Stimulated activated naive CD4-positive, alpha-beta T cell treated with Interleukin-2 at 50 U/mL for 16 hours (primary cell): ENCODE measurements around the gene FAM181B.

Experiments
- DNase-seq: peaks from one replicate; lab custom pipeline; 2025; lab: John Stamatoyannopoulos, UW

FAM181B gene, protein sequence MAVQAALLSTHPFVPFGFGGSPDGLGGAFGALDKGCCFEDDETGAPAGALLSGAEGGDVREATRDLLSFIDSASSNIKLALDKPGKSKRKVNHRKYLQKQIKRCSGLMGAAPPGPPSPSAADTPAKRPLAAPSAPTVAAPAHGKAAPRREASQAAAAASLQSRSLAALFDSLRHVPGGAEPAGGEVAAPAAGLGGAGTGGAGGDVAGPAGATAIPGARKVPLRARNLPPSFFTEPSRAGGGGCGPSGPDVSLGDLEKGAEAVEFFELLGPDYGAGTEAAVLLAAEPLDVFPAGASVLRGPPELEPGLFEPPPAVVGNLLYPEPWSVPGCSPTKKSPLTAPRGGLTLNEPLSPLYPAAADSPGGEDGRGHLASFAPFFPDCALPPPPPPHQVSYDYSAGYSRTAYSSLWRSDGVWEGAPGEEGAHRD

DNA sequence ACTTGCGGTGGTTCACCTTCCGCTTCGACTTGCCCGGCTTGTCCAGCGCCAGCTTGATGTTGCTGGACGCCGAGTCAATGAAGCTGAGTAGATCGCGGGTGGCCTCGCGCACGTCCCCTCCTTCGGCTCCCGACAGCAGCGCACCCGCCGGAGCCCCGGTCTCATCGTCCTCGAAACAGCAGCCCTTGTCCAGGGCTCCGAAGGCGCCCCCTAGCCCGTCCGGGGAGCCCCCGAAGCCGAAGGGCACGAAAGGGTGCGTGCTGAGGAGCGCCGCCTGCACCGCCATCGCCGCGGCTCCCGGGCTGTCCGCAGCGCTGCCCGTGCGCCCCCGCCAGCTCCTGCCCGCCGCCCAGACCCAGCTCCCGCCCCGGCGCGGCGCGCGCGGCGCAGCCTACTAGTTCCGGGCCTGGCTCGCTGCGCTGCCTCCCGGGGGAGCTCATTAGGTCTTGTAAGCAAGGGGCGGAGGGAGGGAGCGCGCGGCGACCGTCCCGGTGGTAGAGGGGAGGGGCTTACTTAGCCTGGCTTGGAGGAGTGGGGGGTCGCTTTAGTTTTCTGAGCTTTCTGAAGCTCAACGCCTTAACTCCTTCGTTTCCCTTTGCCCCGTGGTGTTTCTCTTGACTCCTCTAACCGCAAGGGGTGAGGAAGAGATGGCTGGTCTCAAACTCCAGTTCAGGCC is at the start of gene FAM181B:
Gene FAM181B, minus strand, starts transcription at position 421 of the 676 bp plus-strand sequence. Its CDS starts 135 bp downstream, at position 286.
- DNase-seq: no peak

DNA sequence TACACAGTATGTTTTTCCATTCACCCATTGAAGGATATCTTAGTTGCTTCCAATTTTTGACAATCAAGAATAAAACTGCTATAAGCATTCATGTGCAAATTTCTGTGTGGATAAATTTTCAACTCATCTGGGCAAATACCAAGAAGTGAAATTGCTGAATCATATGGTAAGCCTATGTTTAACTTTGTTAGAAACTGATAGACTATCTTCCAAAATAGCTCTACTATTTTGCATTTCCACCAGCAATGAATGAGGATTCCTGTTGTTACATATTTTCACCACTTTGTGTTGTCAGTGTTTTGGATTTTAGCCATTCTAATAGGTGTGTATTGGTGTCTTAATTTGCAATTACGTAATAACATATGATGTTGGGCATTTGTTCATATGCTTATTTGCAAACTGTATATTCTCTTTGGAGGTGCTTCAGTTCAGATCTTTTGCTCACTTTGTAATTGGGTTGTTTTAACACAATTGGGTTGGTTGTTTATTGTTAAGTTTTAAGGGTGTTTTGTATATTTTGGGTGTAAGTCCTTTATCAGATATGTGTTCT is 49.2 kb upstream of the FAM181B start:
- no peak for DNase-seq

DNA sequence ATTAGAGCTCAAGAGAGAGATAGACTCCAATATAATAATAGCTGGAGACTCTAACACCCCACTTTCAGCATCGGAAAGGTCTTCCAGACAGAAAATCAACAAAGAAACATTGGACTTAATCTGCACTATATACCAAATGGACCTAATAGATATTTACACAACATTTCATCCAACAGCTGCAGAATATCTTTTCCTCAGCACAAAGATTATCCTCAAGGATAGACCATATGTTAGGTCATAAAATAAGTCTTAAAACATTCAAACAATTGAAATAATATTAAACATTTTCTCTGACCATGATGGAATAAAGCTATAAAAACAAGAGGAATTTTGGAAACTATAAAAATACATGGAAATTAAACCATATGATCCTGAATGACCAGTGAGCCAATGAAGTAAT is 45.1 kb upstream of the FAM181B start:
- DNase-seq: no peak

DNA sequence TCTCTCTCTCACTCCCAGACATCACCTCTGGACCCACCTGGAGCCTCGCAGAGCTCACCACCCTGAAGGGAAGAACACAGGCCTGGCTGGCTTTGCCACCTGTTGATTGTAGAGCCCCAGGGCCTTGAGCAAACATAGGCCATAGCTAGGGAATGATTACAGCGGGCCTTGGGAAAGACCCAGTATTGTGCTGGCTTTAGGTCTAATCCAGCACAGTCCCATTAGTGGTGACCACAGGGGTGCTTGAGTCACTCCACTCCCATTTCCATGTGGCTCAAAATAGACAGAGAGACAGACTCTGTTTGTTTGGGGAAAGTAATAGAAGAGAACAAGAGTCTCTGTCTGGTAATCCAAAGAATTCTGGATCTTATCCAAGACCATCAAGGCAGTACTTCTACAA is 42.7 kb upstream of the FAM181B start:
- no peak for DNase-seq

DNA sequence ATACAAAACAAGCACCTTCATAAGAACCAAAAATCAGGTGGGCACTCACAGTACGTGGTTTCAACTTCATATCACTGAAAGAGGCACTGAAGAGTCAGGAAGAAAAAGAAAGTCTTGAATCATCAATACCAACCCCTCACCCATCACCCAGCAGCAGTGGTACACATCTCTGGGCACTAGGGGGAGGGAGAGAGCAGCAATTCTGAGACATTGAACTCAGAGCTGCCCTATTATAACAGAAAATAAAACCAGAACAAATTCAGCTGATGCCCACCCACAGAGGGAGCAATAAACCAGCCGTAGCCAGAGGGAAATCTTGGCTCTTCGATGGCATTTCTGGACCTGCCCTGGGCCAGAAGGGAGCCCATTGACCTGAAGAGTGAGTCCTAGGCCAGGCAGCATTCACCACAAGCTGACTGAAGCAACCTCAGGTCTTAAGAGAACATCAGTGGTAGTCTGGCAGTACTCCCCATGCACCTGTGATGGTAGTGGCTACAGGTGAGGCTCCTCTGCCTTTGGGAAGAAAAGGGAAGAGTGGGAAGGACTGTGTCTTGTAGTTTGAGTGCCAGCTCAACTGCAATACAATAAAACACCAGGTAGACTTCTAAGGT is 42.2 kb upstream of the FAM181B start:
- no peak for DNase-seq

DNA sequence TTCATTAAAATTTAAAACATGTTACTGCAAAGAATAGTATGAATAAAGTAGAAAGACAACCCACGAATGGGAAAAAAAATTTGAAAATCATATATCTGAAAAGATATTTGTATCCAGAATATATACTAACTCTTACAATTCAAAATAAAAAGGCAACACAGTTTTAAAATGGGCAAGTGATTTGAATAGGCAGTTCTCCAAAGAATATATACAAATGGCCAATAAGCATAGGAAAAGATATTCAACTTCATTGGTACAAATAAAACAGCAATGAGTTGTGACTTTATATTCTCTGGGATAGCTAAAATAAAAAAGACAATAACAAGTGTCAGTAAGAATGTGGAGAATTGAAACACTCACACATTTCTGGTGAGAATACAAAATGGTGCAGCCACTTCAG is 41.6 kb upstream of the FAM181B start:
- DNase-seq: no peak

DNA sequence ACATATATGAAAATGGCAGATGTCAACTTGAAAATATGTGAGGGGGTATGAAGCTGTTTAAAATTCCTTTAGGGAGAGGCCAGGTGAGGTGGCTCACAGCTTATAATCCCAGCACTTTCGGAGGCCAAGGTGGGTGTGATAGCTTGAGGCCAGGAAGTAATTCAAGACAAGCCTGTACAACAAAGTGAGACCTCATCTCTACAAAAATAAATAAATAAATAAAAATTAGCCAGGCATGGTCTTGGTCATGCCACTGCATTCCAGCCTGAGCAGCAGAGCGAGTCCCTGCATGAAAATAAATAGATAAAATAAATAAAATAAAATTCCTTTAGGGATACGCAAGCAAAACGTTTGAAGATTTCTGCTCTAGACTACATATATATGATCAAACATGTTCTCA is 38.1 kb upstream of the FAM181B start:
- DNase-seq: no peak

DNA sequence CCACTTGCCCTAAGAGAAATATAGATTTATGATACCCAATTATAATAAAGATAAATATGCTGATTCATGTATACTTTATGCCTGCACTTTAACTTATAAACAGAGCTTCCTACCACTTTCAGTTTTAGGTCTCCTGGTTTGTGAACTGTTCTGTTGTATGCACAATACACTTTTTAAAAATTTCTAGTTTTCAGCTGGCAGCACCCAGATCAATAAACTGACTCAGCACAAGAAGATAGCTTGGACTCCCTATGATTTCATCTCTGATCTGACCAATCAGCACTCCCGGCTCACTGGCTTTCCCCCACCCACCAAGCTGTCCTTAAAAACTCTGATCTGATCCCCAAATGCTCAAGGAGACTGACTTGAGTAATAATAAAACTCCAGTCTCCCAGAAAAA is 33.5 kb upstream of the FAM181B start:
- DNase-seq: no peak

DNA sequence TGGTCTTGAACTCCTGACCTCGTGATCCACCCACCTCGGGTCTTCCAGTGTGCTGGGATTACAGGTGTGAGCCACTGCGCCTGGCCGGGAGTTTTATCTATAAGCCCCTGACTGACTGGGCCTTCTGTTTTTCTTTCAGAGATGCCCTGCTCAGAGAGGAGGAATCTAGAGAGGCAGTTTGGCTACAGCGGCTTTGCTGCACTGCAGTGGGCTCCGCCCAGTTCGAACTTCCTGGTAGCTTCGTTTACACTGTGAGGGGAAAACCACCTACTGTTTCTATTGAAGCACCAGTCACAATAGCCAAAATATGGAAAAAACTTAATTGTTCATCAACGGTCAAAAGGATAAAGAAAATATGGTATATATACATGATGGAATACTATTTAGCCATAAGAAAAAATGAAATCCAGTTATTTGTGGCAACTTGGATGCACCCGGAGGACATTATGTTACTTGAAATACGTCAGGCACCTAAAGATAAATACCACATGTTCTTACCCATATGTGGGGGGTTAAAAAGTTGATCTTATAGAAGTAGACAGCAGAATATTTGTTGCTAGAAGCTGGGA is 31.9 kb upstream of the FAM181B start:
- DNase-seq: no peak

DNA sequence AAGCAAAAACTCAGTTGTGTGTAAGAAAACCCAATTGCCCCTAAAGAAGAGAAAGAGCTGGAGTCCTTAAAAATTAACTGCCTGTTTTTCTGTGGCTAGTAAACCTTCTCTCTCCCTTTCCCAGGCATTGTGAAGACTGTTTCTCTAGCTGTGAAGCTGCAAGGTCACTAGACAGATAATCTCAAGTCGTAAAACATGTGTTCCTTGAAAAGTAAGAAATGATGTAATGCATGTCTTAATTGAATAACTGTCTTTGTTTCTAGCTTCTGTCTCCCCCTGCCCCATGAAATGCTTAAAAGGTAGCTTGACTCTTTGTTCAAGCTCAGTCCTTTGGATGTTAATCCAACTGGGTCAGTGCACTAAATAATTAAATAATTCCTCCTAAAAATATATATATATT is 29.5 kb upstream of the FAM181B start:
- DNase-seq: no peak

DNA sequence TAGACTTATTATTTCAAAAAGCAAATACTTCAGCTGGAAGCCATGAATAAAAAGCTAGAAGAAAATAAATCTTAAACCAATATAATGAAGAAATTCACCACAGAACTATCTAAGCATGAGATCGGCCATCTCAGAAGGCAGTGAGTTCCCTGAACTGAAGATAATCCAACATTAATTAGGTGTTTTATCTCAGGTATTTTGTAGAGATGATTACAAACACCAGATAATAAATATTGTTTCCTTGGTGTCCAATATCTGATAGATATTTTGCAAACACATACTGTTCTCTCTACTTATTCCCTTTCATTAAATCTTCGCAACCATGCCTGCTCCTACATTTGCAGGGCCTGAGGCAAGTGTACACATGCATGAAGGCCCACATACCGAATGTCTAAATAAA is 26.0 kb upstream of the FAM181B start:
- DNase-seq: no peak

DNA sequence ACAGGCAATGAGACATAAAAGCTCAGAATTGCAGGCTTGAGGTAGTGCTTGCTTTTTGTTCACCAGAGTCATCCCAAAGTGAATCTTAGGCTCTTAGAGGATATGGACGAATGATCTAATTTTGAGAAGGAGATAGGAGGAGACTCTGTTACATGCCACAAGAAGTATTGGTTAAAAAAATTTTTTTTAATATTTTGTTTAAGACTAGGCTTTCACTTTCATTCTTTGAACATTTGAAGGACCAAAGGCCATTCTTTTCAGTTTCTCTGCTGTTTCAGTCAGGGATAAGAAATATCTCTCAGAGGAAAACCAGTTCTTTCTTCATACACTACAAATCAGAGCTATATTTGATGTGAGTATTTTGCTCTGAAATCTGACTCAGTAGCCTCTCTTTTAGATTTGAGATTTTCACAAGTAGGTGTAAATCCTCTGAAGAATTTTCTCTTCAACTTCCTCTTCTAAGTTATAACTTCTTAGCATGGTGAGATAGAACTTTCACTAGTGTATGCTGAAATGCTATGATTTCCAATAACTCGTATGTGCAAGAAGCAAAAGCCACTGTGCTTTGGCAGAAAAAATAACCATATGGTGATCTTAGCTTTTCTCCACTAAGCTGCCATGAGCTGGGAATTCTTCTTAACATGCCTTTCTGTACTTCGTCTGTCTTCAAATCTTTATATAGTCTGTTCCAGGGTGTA is 24.1 kb upstream of the FAM181B start:
- DNase-seq: no peak

DNA sequence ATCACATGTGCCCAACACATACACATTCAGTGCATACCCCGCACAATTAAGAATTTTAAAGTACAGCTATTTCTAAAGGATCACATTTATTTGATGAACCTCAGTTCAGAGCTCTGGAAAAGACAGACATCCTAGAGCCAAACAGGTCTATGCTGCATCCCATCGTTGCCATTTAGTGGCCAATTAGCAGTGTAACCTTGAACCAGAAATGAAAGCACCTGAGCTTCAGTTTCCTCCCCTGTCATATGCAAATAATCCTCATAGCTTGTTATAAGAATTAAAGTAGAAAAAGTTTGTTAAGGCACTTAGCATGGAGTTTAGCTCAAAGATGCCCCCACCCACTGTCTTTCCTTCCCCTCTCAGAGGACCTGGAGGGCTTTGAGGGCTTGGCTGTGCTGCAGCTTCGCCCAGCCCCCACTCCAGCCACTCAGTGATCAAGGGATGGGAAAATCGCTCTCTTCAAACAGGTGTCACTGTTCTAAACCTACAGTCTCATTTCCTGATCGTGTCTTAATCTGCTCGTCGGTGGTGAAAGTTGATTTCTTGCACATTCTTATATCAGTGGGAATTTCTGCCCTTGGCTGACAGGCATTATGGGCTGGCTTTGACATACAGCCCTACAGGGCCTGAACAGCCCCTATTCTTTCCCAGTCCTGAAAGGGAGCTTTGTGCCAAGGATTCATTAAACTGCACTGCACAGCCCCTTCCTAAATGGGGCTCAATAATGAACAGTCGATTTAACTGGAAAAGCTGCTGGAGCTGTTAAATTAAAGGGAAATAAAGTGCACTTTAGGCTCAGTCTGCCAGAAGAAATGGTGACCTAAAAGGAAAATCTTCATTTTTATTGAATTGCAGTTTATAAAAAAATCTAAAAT is 23.3 kb upstream of the FAM181B start:
- no peak for DNase-seq

DNA sequence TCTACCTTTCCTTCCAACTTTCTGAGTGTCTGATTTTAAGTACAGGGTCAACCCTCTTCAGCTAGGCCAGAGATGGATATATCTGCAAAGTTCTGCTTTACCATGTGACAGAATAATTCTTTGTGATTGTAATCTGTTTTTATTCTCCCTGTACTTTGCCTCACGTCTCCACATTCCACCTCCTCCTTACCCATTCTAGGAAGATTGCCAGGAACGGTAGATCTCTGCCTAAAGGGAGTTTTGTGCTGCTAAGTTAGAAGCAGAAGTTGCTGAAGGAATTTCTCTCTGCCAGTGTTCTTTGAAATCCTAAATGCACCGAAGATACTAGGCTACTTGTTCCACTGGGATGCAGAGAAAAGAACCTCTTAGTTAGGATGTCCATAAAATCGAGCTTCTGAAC is 20.7 kb upstream of the FAM181B start:
- no peak for DNase-seq

DNA sequence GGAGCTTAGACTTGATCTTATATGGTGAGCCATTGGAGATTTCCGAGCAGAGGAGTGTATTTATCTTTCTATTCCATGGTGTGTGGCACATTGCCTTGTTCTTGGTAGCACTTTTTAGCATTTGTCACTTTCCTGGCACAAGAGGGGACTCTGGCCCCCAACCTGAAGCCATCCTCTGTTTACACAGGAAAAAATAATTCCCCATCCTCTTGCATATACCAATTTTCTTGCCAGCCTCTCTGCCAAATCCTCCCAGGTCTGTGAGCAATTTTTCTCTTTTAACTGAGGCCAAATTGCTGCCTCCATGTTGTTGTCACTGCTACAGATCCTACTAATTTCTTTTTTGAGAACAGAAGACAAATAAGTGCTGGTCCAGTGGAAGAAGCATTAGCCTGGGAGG is 20.3 kb upstream of the FAM181B start:
- no peak for DNase-seq

DNA sequence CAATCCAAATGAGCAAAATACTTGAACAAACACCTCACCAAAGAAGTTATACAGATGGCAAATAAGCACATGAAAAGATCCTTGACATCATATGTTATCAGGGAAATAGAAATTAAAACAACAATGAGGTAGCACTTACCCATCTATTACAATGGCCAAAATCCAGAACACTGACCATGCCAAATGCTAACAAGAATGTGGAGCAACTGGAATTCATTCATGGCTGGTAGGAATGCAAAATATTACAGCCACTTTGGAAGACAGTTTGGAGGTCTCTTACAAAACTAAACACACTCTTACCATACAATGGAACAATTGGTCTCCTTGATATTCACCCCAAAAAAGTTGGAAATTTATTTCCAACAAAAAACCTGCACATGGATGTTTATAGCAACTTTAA is 19.1 kb upstream of the FAM181B start:
- DNase-seq: no peak

DNA sequence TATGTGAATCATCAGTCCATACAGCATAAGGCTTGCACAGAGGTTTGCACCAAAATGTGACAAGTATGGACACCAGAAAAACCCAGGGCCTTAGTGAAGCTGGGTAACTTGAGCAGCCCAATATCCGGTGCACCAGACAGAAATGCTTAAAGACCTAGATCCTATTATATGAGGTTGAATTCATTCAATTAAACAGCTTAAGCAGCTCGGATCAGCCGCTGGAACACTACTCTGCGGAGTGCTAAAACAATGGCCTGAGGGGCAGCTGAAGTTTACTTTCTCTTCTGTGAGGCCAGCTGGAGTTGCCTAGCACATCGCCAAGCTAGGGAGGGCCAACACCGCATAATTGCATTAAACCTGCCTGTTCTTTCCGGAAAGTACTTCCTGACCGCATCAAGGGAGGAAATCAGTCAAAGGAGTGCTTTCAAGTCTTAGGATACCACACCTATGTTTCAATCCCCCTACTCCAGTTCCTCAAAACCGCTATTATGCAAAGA is 17.0 kb upstream of the FAM181B start:
- no peak for DNase-seq

DNA sequence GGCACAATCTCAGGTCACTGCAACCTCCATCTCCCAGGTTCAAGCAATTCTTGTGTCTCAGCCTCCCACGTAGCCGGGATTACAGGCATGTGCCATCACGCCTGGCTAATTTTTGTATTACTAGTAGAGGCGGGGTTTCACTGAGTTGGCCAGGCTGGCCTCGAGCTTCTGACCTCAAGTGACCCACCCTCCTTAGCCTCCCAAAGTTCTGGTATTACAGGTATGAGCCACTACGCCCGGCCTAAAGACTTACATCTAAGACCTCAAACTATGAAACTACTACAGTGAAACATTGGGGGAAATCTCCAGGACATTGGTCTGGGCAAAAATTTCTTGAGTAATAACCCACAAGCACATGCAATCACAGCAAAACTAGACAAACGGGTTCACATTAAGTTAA is 13.8 kb upstream of the FAM181B start:
- no peak for DNase-seq

DNA sequence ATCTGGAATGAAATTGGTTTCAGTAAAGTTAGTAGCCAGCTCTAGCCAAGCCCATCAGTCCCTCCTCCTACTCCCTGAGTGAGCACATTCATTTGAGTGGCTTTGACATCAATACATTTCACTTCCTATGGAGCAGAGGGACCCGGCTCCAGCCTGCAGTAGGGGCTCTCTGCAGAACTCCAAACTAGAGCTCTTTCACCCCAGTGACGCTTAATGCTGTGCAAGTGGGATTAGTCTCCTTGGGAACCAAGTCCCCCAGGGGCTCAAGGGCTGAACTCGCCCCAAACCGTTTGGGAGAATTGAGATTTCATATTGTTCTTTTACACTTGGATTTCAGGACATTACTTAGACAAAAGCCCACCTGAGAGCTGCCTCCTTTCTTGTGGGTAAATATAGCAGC is 4.4 kb upstream of the FAM181B start:
- DNase-seq: no peak

DNA sequence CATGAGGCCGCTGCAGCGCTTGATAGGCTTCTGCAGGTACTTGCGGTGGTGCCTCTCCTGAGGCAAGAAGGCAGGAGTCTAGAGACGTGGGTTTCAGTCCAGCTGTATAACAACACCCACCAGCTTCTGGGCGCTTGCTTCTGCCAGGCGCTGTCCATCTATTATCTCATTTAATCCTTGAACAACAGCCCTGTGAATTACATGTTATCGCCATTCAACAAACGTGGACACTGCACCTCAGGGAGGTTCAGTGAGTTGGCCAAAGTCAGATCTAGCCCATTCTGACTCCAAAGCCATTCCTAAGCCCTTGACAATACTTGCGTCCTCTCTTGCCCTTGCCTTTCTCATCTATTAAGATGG is 436 bp upstream of the FAM181B start:
- no peak for DNase-seq
